Limb (tissue), 2 donors: ENCODE data around the gene SCMH1.
"Not testable (repeated sequence)": the region's sequence is repeated elsewhere in the genome, so short reads cannot be mapped to it uniquely, and the experiment has no call there.

Source experiments
- DNase-seq, 2 donors: peaks; one replicate each; pipeline ENCODE4 v3.0.0-alpha.2; 2016; ENCODE audit errors: extremely low spot score in 2 of 2

The SCMH1 gene

GRCh38 chr1:41155105-41155504 lies 87.0 kb downstream of the SCMH1 start:
- DNase-seq, result no peak

- DNase-seq, result no peak
These were observed 88.3 kb downstream of the SCMH1 start for GRCh38 chr1:41153750-41154274.

- no peak for DNase-seq
These were observed 89.5 kb downstream of the SCMH1 start for GRCh38 chr1:41152622-41153044.

- DNase-seq, result no peak
These were observed 90.3 kb downstream of the SCMH1 start for GRCh38 chr1:41151846-41152245.

- DNase-seq, result no peak
These were observed 92.5 kb downstream of the SCMH1 start for GRCh38 chr1:41149570-41149969.

- no peak for DNase-seq
These were observed 97.8 kb downstream of the SCMH1 start for GRCh38 chr1:41144285-41144684.

- no peak for DNase-seq
These were observed 103.6 kb downstream of the SCMH1 start for GRCh38 chr1:41138549-41138948.

GRCh38 chr1:41135196-41135947 lies 106.7 kb downstream of the SCMH1 start:
- DNase-seq, result no peak

- DNase-seq, result not testable (repeated sequence)
These were observed 107.8 kb downstream of the SCMH1 start for GRCh38 chr1:41134325-41134724.

- DNase-seq, result peak in 1 of 2 donors; percentile 41
These were observed 119.1 kb downstream of the SCMH1 start for GRCh38 chr1:41122851-41123518.

- DNase-seq, result no peak
These were observed 120.0 kb downstream of the SCMH1 start for GRCh38 chr1:41122148-41122547.

- no peak for DNase-seq
These were observed 123.5 kb downstream of the SCMH1 start for GRCh38 chr1:41118645-41119044.

GRCh38 chr1:41117241-41117640 lies 124.9 kb downstream of the SCMH1 start:
- not testable (repeated sequence) for DNase-seq

GRCh38 chr1:41110736-41111135 lies 131.4 kb downstream of the SCMH1 start:
- DNase-seq, result no peak

- no peak for DNase-seq
These were observed 131.8 kb downstream of the SCMH1 start for GRCh38 chr1:41110286-41110685.

GRCh38 chr1:41109310-41110197 lies 132.6 kb downstream of the SCMH1 start:
- DNase-seq, result peak; percentile 58 to 87

- DNase-seq, result peak in 1 of 2 donors; percentile 47
These were observed 133.3 kb downstream of the SCMH1 start for GRCh38 chr1:41108696-41109275.

GRCh38 chr1:41103766-41104165 lies 138.3 kb downstream of the SCMH1 start:
- no peak for DNase-seq

- no peak for DNase-seq
These were observed 139.5 kb downstream of the SCMH1 start for GRCh38 chr1:41102653-41103052.

- DNase-seq, result peak; percentile 88 to 93
These were observed 140.0 kb downstream of the SCMH1 start for GRCh38 chr1:41101950-41102607.

GRCh38 chr1:41101076-41101475 lies 141.0 kb downstream of the SCMH1 start:
- DNase-seq, result no peak
